ENCODE measurements around the gene TEPSIN. TPM values are rescaled to one million over a fixed set of nuclear protein-coding genes. Genes with fewer than 3 reads are reported as not detected.

TEPSIN gene
- total RNA-seq, 2 donors from 2014 or later: 30.0 to 45.0 TPM

GRCh38 chr17:81287152-81287551 lies 48.3 kb upstream of the TEPSIN start:
- H3K27ac ChIP-seq (ENCODE audit: low read depth, low read length): no peak overlapping the region
- H3K36me3 ChIP-seq (ENCODE audit: control insufficient read depth, insufficient read depth, low read length): peaks cover 10% of the 10 kb centered on the region
- DNase-seq: no peak
- no peaks in the 10 kb centered on the region for H3K27me3 ChIP-seq (ENCODE audit: control insufficient read depth, insufficient read depth, low read length, poor library complexity, severe bottlenecking)
- Mint-ChIP-seq H3K27me3 (ENCODE audit: insufficient read depth) (no peaks in the 10 kb centered on the region), H3K27ac (peak overlapping the region; percentile 39), H3K4me1 (no peaks in the 10 kb centered on the region), H3K36me3 (ENCODE audit: low read depth) (peaks cover 36% of the 10 kb centered on the region), H3K9me3 (no peaks in the 10 kb centered on the region), H3K4me3 (no peak overlapping the region)
- no peaks in the 10 kb centered on the region for H3K9me3 ChIP-seq (ENCODE audit: control insufficient read depth, low read length)
- no peak for TF ChIP-seq CTCF (conservative IDR thresholded peaks at IDR 0.05)
- no peak overlapping the region for H3K9ac ChIP-seq (ENCODE audit: extremely low read depth, low read length, poor library complexity, severe bottlenecking)
- H3K4me3 ChIP-seq (ENCODE audit: low read length): no peak overlapping the region
- WGBS, 2 experiments (ENCODE audit: insufficient coverage in 1 of 2, insufficient read length in 1 of 2): 85 to 92% methylated on average over 8 to 21 of the region's 21 CpGs
- H3K4me1 ChIP-seq (ENCODE audit: control insufficient read depth, insufficient read depth, low read length): no peaks in the 10 kb centered on the region

GRCh38 chr17:81286491-81287145 lies 47.8 kb upstream of the TEPSIN start:
- no peak for TF ChIP-seq CTCF (conservative IDR thresholded peaks at IDR 0.05)
- H3K4me1 Mint-ChIP-seq: no peaks in the 10 kb centered on the region
- no peak for DNase-seq
- H3K4me3 Mint-ChIP-seq: no peak overlapping the region
- peak overlapping the region; percentile 39 for H3K27ac Mint-ChIP-seq
- 91 to 94% methylated on average over 15 to 23 of the region's 23 CpGs for WGBS, 2 experiments (ENCODE audit: insufficient coverage in 1 of 2, insufficient read length in 1 of 2)
- Histone ChIP-seq H3K4me3 (ENCODE audit: low read length) (no peak overlapping the region), H3K9ac (ENCODE audit: extremely low read depth, low read length, poor library complexity, severe bottlenecking) (no peak overlapping the region), H3K27me3 (ENCODE audit: control insufficient read depth, insufficient read depth, low read length, poor library complexity, severe bottlenecking) (no peaks in the 10 kb centered on the region), H3K27ac (ENCODE audit: low read depth, low read length) (no peak overlapping the region), H3K4me1 (ENCODE audit: control insufficient read depth, insufficient read depth, low read length) (no peaks in the 10 kb centered on the region), H3K36me3 (ENCODE audit: control insufficient read depth, insufficient read depth, low read length) (peaks cover 12% of the 10 kb centered on the region), H3K9me3 (ENCODE audit: control insufficient read depth, low read length) (no peaks in the 10 kb centered on the region)
- no peaks in the 10 kb centered on the region for H3K9me3 Mint-ChIP-seq
- H3K36me3 Mint-ChIP-seq (ENCODE audit: low read depth): peaks cover 37% of the 10 kb centered on the region
- H3K27me3 Mint-ChIP-seq (ENCODE audit: insufficient read depth): no peaks in the 10 kb centered on the region

- no peak for TF ChIP-seq CTCF (conservative IDR thresholded peaks at IDR 0.05)
- Mint-ChIP-seq H3K4me1 (no peaks in the 10 kb centered on the region), H3K36me3 (ENCODE audit: low read depth) (peaks cover 36% of the 10 kb centered on the region), H3K27ac (peak overlapping the region; percentile 26), H3K9me3 (no peaks in the 10 kb centered on the region), H3K4me3 (no peak overlapping the region), H3K27me3 (ENCODE audit: insufficient read depth) (no peaks in the 10 kb centered on the region)
- Histone ChIP-seq H3K27ac (ENCODE audit: low read depth, low read length) (no peak overlapping the region), H3K4me1 (ENCODE audit: control insufficient read depth, insufficient read depth, low read length) (no peaks in the 10 kb centered on the region), H3K27me3 (ENCODE audit: control insufficient read depth, insufficient read depth, low read length, poor library complexity, severe bottlenecking) (no peaks in the 10 kb centered on the region), H3K9me3 (ENCODE audit: control insufficient read depth, low read length) (no peaks in the 10 kb centered on the region), H3K36me3 (ENCODE audit: control insufficient read depth, insufficient read depth, low read length) (peaks cover 14% of the 10 kb centered on the region), H3K9ac (ENCODE audit: extremely low read depth, low read length, poor library complexity, severe bottlenecking) (no peak overlapping the region), H3K4me3 (ENCODE audit: low read length) (no peak overlapping the region)
- WGBS, 2 experiments (ENCODE audit: insufficient coverage in 1 of 2, insufficient read length in 1 of 2): 89 to 94% methylated on average over 8 to 12 of the region's 12 CpGs
- no peak for DNase-seq
Observed at GRCh38 chr17:81285894-81286293, 47.0 kb upstream of the TEPSIN start.

Data from endodermal cell (in vitro differentiated cells).